NB4 (cell line): ENCODE data around the gene LIX1.

ENCODE experiments used
- DNase-seq: peaks from one replicate; pipeline ENCODE4 v3.0.0; 2010; ENCODE audit warnings: low read depth
- H3K4me3 ChIP-seq: one replicate; pipeline ENCODE4 v1.5.1; 2011; ENCODE audit warnings: mild to moderate bottlenecking, low read depth, low read length, moderate library complexity
- MYC ChIP-seq: IDR thresholded peaks from 2 replicates; pipeline ENCODE4 v1.6.1; 2011; ENCODE audit warnings: low read depth, low read length
- POLR2A ChIP-seq: IDR thresholded peaks from 2 replicates; pipeline ENCODE4 v1.6.1; 2011; ENCODE audit warnings: mild to moderate bottlenecking; ENCODE audit not compliant: insufficient read length; ENCODE audit errors: extremely low read depth
- TF ChIP-seq, protein P1 (sequence below): IDR thresholded peaks from 2 replicates; pipeline ENCODE4 v1.6.1; 2011; ENCODE audit warnings: low read depth, low read length
- TF ChIP-seq, protein P2 (sequence below): IDR thresholded peaks from one replicate; pipeline ENCODE4 v1.5.1; 2012; ENCODE audit warnings: low read depth, low read length

LIX1 gene

DNA sequence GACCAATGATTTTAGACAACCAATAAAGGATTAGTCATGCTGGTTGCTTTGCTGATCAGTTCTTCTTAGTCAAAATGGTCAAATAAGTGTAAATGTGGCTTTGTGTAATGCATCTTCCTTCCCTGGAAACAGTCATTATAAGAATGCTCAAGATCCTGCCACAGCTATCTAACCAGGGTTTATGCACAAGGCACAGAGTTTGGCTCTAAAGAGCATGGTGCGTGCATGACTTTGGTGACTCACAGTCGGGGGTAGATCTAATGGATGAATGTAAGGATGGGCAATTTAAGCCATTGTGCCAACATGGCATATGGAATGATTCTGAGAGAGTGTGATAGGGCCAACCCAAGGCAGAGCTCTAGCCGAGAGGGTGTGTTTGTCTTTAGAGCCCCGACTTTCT lies 6.5 kb downstream of the LIX1 start:
- TF ChIP-seq POLR2A (no peak), MYC (no peak)
- TF ChIP-seq, protein P1, sequence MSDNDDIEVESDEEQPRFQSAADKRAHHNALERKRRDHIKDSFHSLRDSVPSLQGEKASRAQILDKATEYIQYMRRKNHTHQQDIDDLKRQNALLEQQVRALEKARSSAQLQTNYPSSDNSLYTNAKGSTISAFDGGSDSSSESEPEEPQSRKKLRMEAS, result no peak
- TF ChIP-seq, protein P2, sequence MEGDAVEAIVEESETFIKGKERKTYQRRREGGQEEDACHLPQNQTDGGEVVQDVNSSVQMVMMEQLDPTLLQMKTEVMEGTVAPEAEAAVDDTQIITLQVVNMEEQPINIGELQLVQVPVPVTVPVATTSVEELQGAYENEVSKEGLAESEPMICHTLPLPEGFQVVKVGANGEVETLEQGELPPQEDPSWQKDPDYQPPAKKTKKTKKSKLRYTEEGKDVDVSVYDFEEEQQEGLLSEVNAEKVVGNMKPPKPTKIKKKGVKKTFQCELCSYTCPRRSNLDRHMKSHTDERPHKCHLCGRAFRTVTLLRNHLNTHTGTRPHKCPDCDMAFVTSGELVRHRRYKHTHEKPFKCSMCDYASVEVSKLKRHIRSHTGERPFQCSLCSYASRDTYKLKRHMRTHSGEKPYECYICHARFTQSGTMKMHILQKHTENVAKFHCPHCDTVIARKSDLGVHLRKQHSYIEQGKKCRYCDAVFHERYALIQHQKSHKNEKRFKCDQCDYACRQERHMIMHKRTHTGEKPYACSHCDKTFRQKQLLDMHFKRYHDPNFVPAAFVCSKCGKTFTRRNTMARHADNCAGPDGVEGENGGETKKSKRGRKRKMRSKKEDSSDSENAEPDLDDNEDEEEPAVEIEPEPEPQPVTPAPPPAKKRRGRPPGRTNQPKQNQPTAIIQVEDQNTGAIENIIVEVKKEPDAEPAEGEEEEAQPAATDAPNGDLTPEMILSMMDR, result no peak
- no peak for DNase-seq
- H3K4me3 ChIP-seq, result no peak overlapping the region

DNA sequence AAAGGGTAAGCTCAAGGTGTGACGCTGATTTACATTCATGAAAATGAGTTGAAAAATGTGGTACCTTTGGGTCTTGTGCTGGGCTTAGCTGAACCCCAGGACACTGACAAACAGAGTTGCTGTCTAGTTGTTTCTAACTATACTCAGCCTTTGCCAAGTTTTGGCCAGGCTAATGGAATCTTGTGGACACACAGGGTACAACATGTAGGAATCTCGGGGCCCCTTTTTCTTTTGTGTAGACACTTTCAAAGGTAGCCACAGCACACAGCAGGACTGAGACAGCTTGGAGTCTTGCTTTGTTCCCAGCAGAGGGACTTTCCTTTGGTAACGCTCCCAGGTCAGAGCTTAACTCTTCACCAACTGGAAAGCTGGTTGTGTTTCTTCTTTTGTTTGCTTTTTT lies 7.8 kb downstream of the LIX1 start:
- DNase-seq, result no peak
- no peak for TF ChIP-seq MYC
- no peak for TF ChIP-seq POLR2A
- TF ChIP-seq, protein P1, result no peak
- TF ChIP-seq, protein P2, result no peak
- H3K4me3 ChIP-seq, result no peak overlapping the region

DNA sequence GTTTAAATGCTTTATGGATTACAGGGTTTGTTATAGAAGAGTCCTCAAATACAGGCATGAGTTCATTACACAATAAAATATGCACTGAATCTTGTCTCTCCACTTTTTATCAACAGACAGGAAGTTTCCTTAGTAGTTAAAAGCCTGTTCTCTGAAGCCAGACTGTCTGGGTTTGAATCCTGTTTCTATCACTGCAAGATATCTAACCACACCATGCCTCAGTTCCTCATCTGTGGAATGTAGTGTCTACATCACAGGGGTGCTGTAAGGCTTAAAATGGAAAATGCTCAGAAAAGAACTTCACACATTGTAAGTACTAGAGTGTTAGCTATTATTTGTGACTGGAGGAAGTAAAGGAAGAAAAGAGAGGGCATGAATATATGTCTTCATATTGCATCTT lies 9.3 kb downstream of the LIX1 start:
- no peak overlapping the region for H3K4me3 ChIP-seq
- TF ChIP-seq POLR2A (no peak), MYC (no peak)
- TF ChIP-seq, protein P1, result no peak
- TF ChIP-seq, protein P2, result no peak
- DNase-seq, result peak; percentile 8

- no peak overlapping the region for H3K4me3 ChIP-seq
- no peak for DNase-seq
- TF ChIP-seq POLR2A, result no peak
- TF ChIP-seq, protein P1, result no peak
- TF ChIP-seq, protein P2, result no peak
- TF ChIP-seq MYC, result no peak
These were observed 10.5 kb downstream of the LIX1 start for GRCh38 chr5:97131921-97132320.

- H3K4me3 ChIP-seq, result no peak overlapping the region
- no peak for DNase-seq
- TF ChIP-seq POLR2A (no peak), MYC (no peak)
- TF ChIP-seq, protein P1, result no peak
- TF ChIP-seq, protein P2, result no peak
These were observed 11.2 kb downstream of the LIX1 start for GRCh38 chr5:97131139-97131710.

DNA sequence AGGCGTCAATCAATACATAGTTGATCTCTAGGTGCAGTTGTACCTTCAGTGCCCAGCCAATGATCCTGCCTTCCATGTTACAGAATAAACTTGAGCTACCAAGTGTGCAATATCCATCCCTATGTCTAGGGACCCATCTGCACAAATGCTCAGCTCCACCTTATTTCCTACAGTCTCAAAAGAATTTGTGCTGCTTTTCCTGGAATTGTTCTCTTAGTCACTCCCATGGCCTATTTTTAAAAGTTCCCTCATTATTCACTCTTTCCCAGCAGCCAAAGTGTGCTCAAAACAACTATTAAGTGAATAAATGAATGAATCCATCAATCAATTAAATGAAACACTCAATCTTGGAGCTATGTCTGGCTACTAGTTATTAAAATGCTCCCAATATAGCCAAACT lies 14.7 kb downstream of the LIX1 start:
- H3K4me3 ChIP-seq, result no peak overlapping the region
- TF ChIP-seq, protein P2, result no peak
- TF ChIP-seq, protein P1, result no peak
- TF ChIP-seq MYC (no peak), POLR2A (no peak)
- no peak for DNase-seq
